Muscle of back (tissue), 11 donors: Measurements from ENCODE around the gene DENND4B. TPM values are rescaled to one million over a fixed set of nuclear protein-coding genes. Genes with fewer than 3 reads are reported as not detected.
"Not testable (repeated sequence)": the region's sequence is repeated elsewhere in the genome, so short reads cannot be mapped to it uniquely, and the experiment has no call there.

ENCODE experiments used
- DNase-seq, 3 donors: peaks; one replicate each; pipeline versions ENCODE4 v3.0.0 to v3.0.0-alpha.2; 2013
- polyA plus RNA-seq, 10 donors: library from polyadenylated mRNA; unstranded; fragments of 120-200 nt; gene quantifications; one replicate each; pipeline ENCODE4 v1.2.1, GENCODE V29; 2013; ENCODE audit not compliant: insufficient read length in 10 of 10

The DENND4B gene
- polyA plus RNA-seq, 10 donors: 18.7 to 44.4 (median 30.2) TPM

- DNase-seq: no peak
These were observed 17.7 kb downstream of the DENND4B start for GRCh38 chr1:153928791-153929341.

DNA sequence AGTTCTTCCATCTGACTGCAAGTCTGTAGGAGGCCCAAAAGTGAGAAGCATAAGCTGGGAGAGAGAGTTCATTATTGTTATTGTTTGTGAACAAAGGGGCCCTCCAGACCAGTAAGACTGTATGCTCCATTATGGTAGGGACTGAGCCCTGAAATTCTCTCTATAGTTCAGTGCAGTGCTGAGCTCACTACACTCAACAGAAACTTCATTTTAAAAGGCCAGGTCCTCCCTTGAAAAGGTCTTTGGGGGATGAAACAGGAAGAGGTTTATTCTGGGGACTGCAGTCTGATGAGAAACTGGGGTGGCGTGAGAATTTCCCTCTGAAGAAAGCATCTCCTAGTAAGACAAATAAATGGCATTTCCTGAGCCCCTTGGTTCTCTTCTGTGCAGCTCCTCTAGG is 18.3 kb downstream of the DENND4B start:
- DNase-seq: no peak

DNA sequence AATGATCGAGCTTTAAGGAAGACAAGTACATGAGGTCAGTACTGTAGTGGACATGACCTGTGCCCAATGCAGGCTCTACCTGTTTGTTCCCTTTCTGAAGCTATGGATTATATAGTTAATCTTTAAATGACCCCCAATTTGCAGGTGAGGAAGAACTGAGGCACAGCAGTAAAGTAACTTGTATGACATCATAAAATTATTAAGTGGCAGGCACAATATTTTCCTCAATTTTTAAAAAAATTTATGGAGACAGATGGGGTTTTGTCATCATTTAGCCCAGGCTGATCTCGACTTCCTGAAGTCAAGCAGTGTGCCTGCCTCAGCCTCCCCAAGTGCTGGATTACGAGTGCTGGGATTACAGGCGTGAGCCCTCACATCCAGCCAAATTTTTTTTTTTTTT is 20.1 kb downstream of the DENND4B start:
- no peak for DNase-seq

DNA sequence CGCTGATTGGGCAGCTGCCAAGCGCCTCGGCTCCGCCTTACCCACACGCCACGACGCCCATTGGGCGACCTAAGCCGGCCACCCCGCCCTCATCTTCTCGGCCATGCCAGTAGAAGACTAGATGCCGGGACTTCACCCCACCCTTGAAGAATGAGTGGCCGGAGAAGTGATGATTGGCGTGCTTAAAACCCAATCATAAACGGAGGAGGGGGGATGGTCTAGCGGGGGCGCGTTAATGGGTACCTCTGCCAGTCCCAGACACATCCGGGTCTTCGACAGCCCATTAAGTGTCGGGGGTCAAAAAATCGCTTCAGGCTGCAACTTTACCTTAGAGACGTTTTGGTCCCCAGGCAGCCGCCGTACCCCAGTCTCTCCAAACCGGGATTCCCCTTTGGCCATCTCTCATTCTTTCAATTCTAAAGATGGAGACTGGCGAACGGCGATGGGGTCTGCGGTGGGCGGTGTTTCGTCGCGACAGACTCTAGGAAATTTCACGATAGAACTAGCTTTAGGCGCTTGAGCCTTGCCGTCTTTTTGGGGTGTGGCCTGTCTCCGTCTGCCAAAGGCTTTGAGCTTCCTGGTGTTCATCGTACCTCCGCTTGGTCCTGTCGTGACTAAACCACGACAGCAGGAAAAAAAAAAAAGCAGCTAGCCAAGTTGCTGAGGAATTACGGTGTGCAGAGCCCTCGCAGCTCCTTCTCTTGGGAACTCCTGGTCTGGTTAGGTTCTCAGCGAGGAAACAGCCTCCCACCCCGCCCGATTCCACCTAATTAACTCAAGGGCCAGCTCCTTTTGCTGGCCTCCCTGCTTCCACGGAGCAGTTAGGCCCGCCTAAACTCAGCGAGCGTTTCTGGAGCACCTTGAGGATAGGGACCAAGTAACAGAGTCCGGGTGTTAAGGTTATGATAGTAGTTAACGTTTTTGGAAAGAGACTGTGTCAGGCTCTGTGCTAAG is 23.3 kb downstream of the DENND4B start, which contains the start of gene GATAD2B:
GATAD2B (minus strand) TSS at position 1 of the 954 bp plus-strand sequence. CDS start 94,625 bp downstream, outside the sequence.
- DNase-seq: peak; percentile 100

- DNase-seq: peak in 2 of 3 donors; percentile 51 to 67
These were observed 24.2 kb downstream of the DENND4B start for GRCh38 chr1:153922076-153922971.

GRCh38 chr1:153921803-153922075 is 24.8 kb downstream of the DENND4B start:
- DNase-seq: no peak

GRCh38 chr1:153921080-153921802 is 25.3 kb downstream of the DENND4B start:
- DNase-seq: no peak

- peak in 1 of 3 donors; percentile 32 for DNase-seq
These were observed 26.4 kb downstream of the DENND4B start for GRCh38 chr1:153919876-153920852.

DNA sequence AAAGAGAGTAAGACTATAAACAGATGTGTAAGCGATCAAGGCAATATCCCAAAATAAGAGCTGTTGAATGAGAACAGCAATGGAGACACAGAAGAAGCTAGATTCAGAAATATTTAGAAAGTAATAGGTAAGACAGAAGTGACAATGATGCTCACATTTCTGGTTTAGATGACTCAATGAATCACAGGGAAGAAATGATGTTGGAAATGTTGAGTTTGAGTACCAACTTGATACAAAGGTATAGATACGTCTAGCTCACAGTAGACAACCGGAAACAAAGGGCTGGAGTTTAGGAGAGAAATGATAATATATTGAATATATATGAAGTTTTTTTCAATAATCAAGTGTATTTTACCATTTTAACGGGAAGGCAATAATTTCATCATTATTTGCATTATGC is 30.2 kb downstream of the DENND4B start:
- DNase-seq: no peak

DNA sequence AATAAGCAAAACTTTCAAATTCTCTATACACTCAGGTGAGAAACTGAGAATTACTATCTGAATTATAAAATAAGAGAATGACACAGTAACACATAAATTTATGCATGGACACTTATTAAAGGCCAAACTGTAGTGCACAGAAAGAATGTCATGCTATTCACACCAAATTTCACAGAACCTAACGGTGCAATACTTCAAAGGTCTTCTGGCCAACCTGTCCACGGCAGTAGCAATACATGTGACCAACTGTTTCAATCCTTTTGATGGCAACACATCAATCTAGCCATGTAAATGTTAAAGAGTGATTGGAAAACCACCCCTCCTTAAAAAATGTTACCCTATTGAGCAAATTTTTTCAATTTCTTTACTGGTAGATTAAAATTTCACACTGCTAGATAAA is 34.2 kb downstream of the DENND4B start:
- DNase-seq: no peak

GRCh38 chr1:153910560-153910959 is 36.0 kb downstream of the DENND4B start:
- not testable (repeated sequence) for DNase-seq

- no peak for DNase-seq
These were observed 38.4 kb downstream of the DENND4B start for GRCh38 chr1:153908071-153908470.

DNA sequence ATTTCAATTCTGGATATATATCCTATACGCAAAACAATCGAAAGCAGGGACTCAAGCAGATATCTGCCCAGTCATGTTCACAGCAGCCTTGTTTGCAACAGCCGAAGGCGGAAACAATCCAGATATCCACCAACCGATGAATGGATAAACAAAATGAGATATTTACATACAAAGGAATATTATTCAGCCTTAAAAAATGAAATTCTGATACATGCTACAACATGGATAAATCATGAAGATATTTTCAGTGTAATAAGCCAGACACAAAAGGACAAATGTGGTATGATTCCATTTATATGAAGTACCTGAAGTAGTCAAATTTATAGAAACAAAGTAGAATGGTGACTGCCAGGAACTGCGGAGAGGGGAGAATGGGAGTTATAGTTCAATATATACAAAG is 39.4 kb downstream of the DENND4B start:
- no peak for DNase-seq

GRCh38 chr1:153906396-153906795 is 40.1 kb downstream of the DENND4B start:
- DNase-seq: no peak

DNA sequence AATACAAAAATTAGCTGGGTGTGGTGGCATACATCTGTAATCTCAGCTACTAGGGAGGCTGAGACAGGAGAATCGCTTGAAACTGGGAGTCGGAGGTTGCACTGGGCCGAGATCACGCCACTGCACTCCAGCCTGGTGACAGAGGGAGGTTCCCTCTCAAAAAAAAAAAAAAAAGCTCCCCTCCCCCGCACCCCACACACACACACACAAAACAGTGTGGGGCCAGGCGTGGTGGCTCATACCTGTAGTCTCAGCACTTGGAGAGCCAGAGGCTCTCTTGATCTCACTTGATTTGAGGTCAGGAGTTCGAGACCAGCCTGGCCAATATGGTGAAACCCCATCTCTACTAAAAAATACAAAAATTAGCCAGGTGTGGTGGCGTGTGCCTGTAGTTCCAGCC is 40.6 kb downstream of the DENND4B start:
- not testable (repeated sequence) for DNase-seq

GRCh38 chr1:153903841-153904455 is 42.6 kb downstream of the DENND4B start:
- no peak for DNase-seq

DNA sequence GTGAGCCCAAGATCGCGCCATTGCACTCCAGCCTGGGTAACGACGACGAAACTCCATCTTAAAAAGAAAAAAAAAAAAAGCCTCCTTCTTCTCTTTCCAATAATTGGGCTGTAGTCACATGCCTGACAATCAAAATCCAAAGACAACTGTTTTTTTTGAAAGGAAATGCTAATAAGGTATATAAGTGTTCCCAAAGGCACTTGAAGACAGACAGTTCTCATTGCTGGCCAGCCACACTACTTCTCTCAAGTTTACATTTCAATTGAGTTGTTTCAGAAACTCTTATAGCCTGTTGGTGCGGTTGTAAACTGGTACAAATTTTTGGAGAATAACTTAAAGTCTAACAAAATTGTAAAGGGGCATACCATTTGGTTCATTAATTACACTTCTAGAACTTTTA is 47.0 kb downstream of the DENND4B start:
- DNase-seq: no peak

DNA sequence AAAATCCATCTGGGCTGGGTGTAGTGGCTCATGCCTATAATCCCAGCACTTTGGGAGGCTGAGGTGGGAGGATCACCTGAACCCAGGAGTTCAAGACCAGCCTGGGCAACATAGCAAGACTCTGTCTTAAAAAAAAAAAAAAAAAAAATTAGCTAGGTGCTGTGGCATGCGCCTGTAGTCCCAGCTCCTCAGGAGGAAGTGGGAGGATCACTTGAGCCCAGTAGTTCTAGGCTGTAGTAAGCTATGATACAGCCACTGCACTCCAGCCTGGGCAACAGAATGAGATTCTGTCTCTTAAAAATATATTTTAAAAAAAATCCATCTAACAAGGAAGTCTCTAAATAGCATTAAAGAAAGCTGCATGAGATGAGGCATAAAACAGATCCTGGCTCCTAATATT is 50.7 kb downstream of the DENND4B start:
- DNase-seq: not testable (repeated sequence)

GRCh38 chr1:153891042-153891441 is 55.5 kb downstream of the DENND4B start:
- DNase-seq: not testable (repeated sequence)

- no peak for DNase-seq
These were observed 58.0 kb downstream of the DENND4B start for GRCh38 chr1:153888533-153888932.
